Pulmonary artery endothelial cell (primary cell): Measurements from ENCODE around the gene GAPDHS. TPM values are rescaled to one million over a fixed set of nuclear protein-coding genes. Genes with fewer than 3 reads are reported as not detected.

ENCODE experiments used
- DNase-seq: peaks from one replicate; pipeline ENCODE4 v3.0.0-alpha.2; 2011; ENCODE audit warnings: low read depth, low spot score
- total RNA-seq: library from RNA; depleted of rRNA; stranded (reverse); fragments of >200 nt; gene quantifications from 2 replicates; pipeline ENCODE4 v1.2.3, GENCODE V29; 2014

Gene GAPDHS
- total RNA-seq, 1 donor from 2014 or later = not detected

DNA sequence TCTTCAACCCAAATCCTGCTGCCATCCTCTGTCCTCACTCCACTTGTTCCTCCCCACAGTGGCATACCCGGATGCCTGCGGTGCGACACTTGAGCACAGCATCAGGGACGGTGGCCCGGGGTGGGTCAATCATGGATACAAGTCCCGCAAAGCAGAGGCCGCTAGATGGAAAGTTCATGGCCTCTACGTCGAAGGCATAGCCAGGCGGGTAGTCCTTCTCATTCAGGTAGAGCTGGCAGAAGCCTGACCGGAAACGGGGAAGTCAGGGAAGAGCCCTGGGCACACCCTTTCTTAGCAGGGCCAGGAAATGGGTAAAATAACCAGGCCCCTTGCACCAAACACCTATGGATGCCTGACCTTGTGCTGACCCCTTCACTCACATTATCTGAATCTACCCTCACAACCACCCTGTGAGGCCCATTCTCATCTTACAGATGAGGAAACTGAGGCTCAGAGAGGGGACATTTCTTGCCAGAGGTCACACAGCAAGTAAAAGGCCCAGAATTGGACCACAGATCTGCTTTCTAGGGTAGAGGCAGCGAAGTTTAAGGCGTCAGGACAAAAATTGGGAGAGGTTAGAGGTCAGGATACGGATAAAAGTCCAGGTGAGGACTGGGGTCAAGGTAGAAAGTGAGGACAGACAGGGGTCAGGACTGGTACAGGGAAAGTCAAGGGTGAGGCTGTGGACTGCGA lies 23.7 kb downstream of the GAPDHS start:
- DNase-seq = no peak

GRCh38 chr19:35557539-35558399 lies 24.5 kb downstream of the GAPDHS start:
- DNase-seq = no peak

DNA sequence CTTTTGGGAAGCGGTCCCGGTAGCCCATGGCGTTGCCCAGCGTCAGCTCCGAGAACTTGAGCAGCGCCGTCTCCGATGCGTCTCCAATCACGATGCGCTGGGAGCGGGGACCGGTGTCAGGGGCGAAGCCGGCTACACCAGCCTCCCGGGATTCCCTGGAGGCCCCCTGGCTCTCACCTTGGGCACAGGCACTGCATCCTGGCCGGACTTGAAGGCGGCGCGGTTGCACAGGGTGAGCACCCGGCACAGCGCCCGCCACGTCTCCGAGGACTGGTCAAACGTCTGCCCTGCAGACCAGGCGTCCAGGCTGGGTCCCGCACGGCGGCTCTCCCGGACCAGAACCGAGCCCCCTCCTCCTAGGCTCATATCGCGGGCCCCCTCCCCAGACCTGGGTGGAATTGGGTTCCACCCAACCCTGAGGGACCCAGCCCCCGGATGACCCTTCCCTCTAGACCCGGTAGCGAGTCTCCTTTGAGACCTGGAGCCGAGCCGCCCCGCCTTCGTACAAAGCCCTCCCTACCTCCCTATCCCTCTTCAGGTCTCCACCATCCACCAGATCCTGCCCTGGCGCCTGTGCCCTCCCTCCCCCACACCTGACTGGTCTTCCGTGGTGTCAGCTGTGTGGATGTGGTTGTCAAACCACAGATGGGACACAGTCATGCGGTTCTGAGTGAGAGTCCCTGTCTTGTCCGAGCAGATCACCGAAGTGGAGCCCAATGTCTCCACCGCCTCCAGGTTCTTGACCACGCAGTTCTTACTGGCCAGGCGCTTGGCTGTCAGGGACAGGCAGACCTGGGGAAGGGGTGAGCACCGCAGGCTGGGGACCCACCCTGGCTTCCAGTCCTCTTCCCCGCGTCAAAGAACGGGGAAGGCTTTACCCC lies 25.4 kb downstream of the GAPDHS start:
- DNase-seq = no peak

DNA sequence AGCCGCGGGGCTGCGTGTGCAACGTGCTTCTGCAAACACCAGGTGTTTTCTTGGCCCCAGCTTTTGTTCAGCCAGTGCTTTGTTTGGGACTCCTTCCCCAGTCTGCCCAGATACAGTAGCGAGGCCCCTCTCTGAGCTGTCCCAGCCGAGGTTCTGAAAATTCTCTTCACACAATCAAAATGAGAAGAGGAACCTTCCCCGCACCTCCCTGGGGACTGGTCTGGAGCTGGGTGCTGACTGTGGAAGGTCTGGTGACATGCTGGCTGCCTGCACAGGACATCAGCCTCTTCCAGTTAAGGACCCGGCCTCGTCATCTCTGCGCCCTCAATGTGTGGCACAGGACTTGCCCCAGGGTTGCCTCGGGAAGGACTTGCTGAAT lies 26.0 kb downstream of the GAPDHS start:
- no peak for DNase-seq

GRCh38 chr19:35559781-35560180 lies 26.5 kb downstream of the GAPDHS start:
- no peak for DNase-seq

DNA sequence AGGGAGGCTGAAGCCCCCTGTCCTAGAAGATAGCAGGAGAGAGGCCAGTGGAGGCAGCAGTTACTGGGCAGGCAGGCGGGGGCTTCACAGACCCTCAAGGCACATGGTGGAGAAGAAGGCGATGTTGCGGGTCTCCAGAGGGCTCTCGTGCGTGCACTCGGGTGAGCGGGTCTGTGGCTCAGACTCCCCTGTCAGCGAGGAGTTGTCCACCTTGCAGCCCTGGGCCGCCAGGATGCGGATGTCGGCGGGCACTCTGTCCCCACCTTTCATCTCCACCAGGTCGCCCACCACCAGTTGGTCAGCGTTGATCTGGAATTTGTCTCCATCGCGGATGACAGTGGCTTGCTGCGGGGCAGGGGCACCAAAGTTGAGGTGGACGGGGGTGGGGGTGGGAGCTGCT lies 27.0 kb downstream of the GAPDHS start:
- DNase-seq = no peak

DNA sequence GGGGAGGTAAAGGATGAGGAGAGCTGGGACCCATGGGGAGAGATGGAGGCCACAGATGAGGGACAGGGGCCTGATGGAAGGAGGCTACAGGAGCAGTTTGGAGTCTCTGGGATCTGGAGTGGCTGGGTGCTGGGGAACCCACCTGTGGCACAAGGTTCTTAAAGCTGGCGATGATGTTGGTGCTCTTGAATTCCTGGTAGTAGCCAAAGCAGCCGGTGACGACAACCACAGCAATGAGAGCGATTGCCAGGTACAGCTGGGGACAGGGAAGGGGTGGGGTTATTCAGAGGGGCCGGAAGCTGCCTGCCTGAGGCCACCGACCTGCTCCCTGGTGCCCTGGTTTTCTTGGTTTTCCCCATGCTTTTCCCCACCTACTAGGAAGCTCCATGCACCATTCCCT lies 27.4 kb downstream of the GAPDHS start:
- no peak for DNase-seq

DNA sequence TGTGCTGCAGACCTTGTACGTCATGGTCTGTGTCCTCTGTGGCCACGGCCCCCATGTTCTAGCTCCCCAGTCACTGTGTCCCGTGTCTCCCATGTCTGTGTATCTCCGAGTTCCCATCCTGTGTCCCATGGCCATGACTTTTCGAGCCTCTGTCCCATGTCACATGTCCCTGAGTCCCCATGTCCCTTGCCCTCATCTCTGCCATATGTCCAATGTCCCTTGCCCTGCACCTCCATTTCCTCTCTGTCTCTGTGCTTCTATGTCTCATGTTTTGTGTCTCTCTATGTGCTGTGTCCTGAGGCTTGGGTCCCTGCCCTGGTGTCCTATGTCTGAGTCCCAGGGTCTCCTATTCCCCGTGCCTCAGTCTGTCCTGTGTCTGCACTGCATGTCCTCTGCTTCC lies 28.2 kb downstream of the GAPDHS start:
- DNase-seq = no peak

- DNase-seq = no peak
Observed at GRCh38 chr19:35562336-35562735, 29.1 kb downstream of the GAPDHS start.

GRCh38 chr19:35562776-35563175 lies 29.5 kb downstream of the GAPDHS start:
- DNase-seq = no peak

DNA sequence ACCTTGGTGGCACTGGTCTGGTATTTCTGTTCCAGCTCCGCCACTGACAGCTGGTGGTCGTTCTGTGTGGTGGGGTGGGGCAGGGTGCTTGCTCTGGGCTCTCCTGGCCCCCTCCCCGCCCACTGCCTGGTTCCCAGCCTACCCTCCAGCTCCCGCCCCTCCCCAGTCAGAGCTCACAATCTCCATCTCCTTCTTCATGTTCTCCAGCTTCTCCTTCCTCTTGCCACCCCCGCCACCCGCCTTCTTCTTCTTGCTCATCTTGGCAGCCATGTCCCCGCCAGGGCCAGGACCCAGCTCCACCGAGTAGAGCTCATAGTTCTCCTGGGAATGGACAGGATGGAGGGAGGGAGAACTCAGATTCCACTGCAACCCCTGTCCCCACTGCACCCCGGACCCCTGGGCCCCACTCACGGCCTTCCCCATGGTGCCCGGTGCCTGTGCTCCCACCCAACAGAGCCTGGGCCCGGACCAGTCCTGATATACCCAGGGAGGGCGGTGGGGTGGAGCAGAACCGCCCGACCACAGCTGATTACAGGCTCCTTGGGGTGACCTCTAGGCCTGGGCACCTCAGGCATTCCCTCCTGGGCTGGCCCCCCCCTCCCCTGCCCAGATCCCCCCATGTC lies 30.1 kb downstream of the GAPDHS start, which contains the start of gene ATP4A:
Gene ATP4A, minus strand, starts transcription at position 452 of the 623 bp plus-strand sequence. Its CDS starts 29 bp downstream, at position 423.
- no peak for DNase-seq

- no peak for DNase-seq
Observed at GRCh38 chr19:35565016-35565856, 32.0 kb downstream of the GAPDHS start.

GRCh38 chr19:35566738-35567137 lies 33.5 kb downstream of the GAPDHS start:
- DNase-seq = no peak

GRCh38 chr19:35569281-35569781 lies 36.1 kb downstream of the GAPDHS start:
- no peak for DNase-seq

DNA sequence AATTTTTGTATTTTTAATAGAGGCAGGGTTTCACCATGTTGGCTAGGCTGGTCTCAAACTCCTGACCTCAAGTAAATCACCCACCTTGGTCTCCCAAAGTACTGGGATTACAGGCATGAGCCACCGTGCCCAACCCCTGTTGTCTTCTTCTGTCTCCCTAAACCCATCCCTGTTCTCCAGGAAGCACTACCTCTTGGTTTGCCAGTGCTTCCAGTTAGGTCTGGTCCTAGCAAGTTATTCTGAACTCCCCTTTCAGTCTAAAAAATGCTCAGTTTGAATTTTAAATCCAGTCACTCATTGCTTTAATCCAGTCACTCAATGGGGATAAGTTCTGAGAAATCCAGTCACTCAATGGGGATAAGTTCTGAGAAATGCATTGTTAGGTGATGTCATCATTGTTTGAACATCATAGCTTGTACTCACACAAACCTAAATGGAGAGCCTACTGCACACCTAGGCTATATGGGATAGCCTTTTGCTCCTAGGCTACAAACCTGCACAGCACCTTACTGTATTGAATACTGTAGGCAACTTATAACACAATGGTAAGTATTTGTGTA lies 38.2 kb downstream of the GAPDHS start:
- no peak for DNase-seq

GRCh38 chr19:35577918-35578317 lies 44.7 kb downstream of the GAPDHS start:
- DNase-seq = no peak

DNA sequence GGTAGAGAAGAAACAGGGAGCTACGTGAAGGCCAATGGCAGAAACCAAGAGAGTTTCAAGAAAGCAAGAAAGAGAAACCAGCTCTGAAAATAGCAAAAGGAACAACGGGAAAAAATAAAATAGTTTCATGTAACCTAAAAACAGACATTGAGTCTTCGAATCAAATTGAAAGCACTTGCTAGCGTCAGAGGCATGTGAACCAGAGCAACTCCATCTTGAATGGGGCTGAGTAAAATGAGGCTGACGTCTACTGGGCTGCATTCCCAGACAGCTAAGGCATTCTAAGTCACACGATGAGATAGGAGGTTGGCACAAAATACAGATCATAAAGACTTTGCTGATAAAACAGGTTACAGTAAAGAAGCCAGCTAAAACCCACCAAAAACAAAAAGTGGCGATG lies 45.5 kb downstream of the GAPDHS start:
- DNase-seq = no peak

GRCh38 chr19:35582760-35583159 lies 49.5 kb downstream of the GAPDHS start:
- DNase-seq = no peak

DNA sequence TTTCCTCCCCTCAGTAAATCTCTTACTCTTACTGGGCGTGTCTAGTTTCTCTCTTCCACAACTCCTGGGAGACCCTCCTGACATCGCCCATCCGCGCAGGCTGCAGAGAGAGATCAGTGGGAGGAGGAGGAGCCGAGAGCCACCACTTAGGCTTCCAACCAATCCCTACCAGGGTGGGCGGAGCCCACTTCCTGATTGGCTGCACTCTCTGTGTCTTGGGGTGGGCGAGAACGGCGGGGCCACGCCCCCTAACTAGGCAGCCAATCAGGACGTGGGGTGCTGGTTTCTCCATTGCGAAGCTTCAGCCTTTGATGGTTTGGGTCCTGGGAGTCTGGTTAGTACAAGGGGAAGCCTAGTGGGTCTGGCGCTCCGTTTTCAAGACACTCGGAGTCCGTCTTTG lies 52.6 kb downstream of the GAPDHS start, which contains the start of gene PMIS2:
Gene PMIS2, plus strand, starts transcription at position 326 of the 400 bp plus-strand sequence. CDS start 87 bp downstream, outside the sequence.
- no peak for DNase-seq

DNA sequence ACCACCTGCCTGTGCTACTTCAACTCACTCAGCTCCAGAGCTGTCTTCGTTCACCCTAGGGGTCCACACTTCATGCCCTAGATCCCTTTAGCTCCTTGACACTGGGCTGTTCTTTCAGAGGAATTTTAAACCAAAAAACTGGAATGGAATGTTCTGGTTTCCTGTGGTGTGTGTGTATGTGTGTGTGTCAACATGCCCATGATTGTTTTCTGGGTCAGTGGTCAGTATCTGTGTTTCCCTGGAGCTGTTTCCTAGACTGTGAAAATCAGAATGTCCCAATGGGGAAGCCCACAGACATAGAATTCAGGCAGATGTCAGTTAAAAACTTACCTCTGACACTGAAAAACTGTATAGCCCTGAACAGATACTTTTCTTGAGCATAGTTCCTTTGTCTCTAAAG lies 54.1 kb downstream of the GAPDHS start:
- DNase-seq = no peak
